MM.1S (cell line): ENCODE data around the gene MANEAL.
A peak's percentile ranks its signal among the peaks of the same experiment; 100 is the strongest.

Source experiments
- DNase-seq: peaks from one replicate; pipeline ENCODE4 v3.0.0-alpha.2; 2015
- H2AFZ ChIP-seq: fragments of 300-600 bp; sonication (generic); 2 replicates; pipeline ENCODE4 v1.6.0; 2016; ENCODE audit warnings: antibody characterized with exemption, low read length
- H3F3A ChIP-seq: fragments of 300-600 bp; sonication (generic); 2 replicates; pipeline ENCODE4 v1.6.1; 2016; ENCODE audit warnings: mild to moderate bottlenecking, antibody characterized with exemption, low read length, moderate library complexity, mixed read lengths; ENCODE audit not compliant: insufficient read depth
- H3K27ac ChIP-seq: fragments of 300-600 bp; sonication (generic); 2 replicates; pipeline ENCODE4 v1.5.1; 2016; ENCODE audit warnings: mild to moderate bottlenecking, low read length
- H3K27me3 ChIP-seq: fragments of 300-600 bp; sonication (generic); replicated peaks from 2 replicates; pipeline ENCODE4 v1.6.0; 2016; ENCODE audit warnings: low read length; ENCODE audit not compliant: insufficient read depth
- H3K36me3 ChIP-seq: fragments of 300-600 bp; sonication (generic); replicated peaks from 2 replicates; pipeline ENCODE4 v1.6.1; 2016; ENCODE audit warnings: mild to moderate bottlenecking, low read length, mixed read lengths; ENCODE audit not compliant: insufficient read depth
- H3K4me1 ChIP-seq: fragments of 300-600 bp; sonication (generic); 2 replicates; pipeline ENCODE4 v1.6.1; 2016; ENCODE audit warnings: low read length, mixed read lengths
- H3K4me2 ChIP-seq: fragments of 300-600 bp; sonication (generic); 2 replicates; pipeline ENCODE4 v1.6.0; 2016; ENCODE audit warnings: low read depth, low read length
- H3K4me3 ChIP-seq: fragments of 300-600 bp; sonication (generic); 2 replicates; pipeline ENCODE4 v1.5.1; 2016; ENCODE audit warnings: low read length, mixed read lengths
- H3K79me2 ChIP-seq: fragments of 300-600 bp; sonication (generic); 2 replicates; pipeline ENCODE4 v1.6.1; 2016; ENCODE audit warnings: mixed run types, low read length, mixed read lengths
- H3K9ac ChIP-seq: fragments of 300-600 bp; sonication (generic); 2 replicates; pipeline ENCODE4 v1.6.1; 2016; ENCODE audit warnings: low read length, mixed read lengths
- H3K9me2 ChIP-seq: fragments of 300-600 bp; sonication (generic); replicated peaks from 2 replicates; pipeline ENCODE4 v1.6.1; 2016; ENCODE audit warnings: mild to moderate bottlenecking, low read length, mixed read lengths; ENCODE audit not compliant: insufficient read depth
- H3K9me3 ChIP-seq: fragments of 300-600 bp; sonication (generic); replicated peaks from 2 replicates; pipeline ENCODE4 v1.6.1; 2016; ENCODE audit warnings: mild to moderate bottlenecking, low read length, mixed read lengths; ENCODE audit not compliant: insufficient read depth
- H4K20me1 ChIP-seq: fragments of 300-600 bp; sonication (generic); 2 replicates; pipeline ENCODE4 v1.6.1; 2016; ENCODE audit warnings: mild to moderate bottlenecking, low read length, moderate library complexity, mixed read lengths; ENCODE audit not compliant: insufficient read depth
- CTCF ChIP-seq: fragments of 300-600 bp; sonication (generic); IDR thresholded peaks from 2 replicates; pipeline ENCODE4 v1.5.1; 2016; ENCODE audit warnings: antibody characterized with exemption, low read length, mixed read lengths
- EZH2 ChIP-seq: fragments of 300-600 bp; sonication (generic); optimal IDR thresholded peaks from 2 replicates; pipeline ENCODE3; 2017; ENCODE audit warnings: low read depth, mild to moderate bottlenecking, antibody characterized with exemption, low read length, mixed read lengths
- EZH2phosphoT487 ChIP-seq: fragments of 300-600 bp; sonication (generic); IDR thresholded peaks from 2 replicates; pipeline ENCODE4 v1.6.1; 2018; ENCODE audit warnings: antibody characterized with exemption, low read length

The MANEAL gene

GRCh38 chr1:37831109-37831508, 37.5 kb downstream of the MANEAL start:
- no peaks in the 10 kb centered on the region for H3K9me2 ChIP-seq
- H4K20me1 ChIP-seq: no peaks in the 10 kb centered on the region
- H3K4me1 ChIP-seq: no peaks in the 10 kb centered on the region
- H3K27ac ChIP-seq: no peak overlapping the region
- no peak overlapping the region for H3K4me3 ChIP-seq
- no peak overlapping the region for H3K9ac ChIP-seq
- H3K9me3 ChIP-seq: no peaks in the 10 kb centered on the region
- H3K4me2 ChIP-seq: no peak overlapping the region
- no peaks in the 10 kb centered on the region for H3K79me2 ChIP-seq
- H3F3A ChIP-seq: no peaks in the 10 kb centered on the region
- no peaks in the 10 kb centered on the region for H3K27me3 ChIP-seq
- DNase-seq: no peak
- TF ChIP-seq EZH2 (no peak), EZH2phosphoT487 (no peak)
- no peak overlapping the region for H2AFZ ChIP-seq
- no peaks in the 10 kb centered on the region; the same call in 1 of the 2 replicates for H3K36me3 ChIP-seq

GRCh38 chr1:37831809-37832208, 38.2 kb downstream of the MANEAL start:
- Histone ChIP-seq H3K9ac (no peak overlapping the region), H3K4me1 (no peaks in the 10 kb centered on the region), H3K9me2 (no peaks in the 10 kb centered on the region), H4K20me1 (no peaks in the 10 kb centered on the region), H3K27me3 (no peaks in the 10 kb centered on the region), H3K36me3 (no peaks in the 10 kb centered on the region; the same call in 1 of the 2 replicates), H3K9me3 (no peaks in the 10 kb centered on the region), H3F3A (no peaks in the 10 kb centered on the region), H3K27ac (no peak overlapping the region), H3K79me2 (no peaks in the 10 kb centered on the region), H3K4me2 (no peak overlapping the region), H3K4me3 (no peak overlapping the region), H2AFZ (no peak overlapping the region)
- DNase-seq: no peak
- TF ChIP-seq EZH2phosphoT487 (no peak), CTCF (no peak), EZH2 (no peak)

- no peak overlapping the region for H3K27ac ChIP-seq
- H3K9me2 ChIP-seq: no peaks in the 10 kb centered on the region
- no peak overlapping the region for H2AFZ ChIP-seq
- TF ChIP-seq CTCF (no peak), EZH2 (no peak), EZH2phosphoT487 (no peak)
- H3K27me3 ChIP-seq: no peaks in the 10 kb centered on the region
- no peak for DNase-seq
- H3K79me2 ChIP-seq: peaks cover 13% of the 10 kb centered on the region
- no peak overlapping the region for H3K4me2 ChIP-seq
- H3K9me3 ChIP-seq: no peaks in the 10 kb centered on the region
- no peak overlapping the region for H3K9ac ChIP-seq
- peaks cover 18% of the 10 kb centered on the region for H3K4me1 ChIP-seq
- no peak overlapping the region for H3K4me3 ChIP-seq
- no peaks in the 10 kb centered on the region for H4K20me1 ChIP-seq
- peaks cover 10% of the 10 kb centered on the region for H3F3A ChIP-seq
- no peaks in the 10 kb centered on the region; the same call in 1 of the 2 replicates for H3K36me3 ChIP-seq
These were observed 43.1 kb downstream of the MANEAL start for GRCh38 chr1:37836788-37837187.

- DNase-seq: peak; percentile 77
- Histone ChIP-seq H3K27me3 (no peaks in the 10 kb centered on the region), H3K4me1 (peaks cover 18% of the 10 kb centered on the region), H3K79me2 (peaks cover 24% of the 10 kb centered on the region), H4K20me1 (no peaks in the 10 kb centered on the region), H3K4me2 (peak overlapping the region; percentile 47), H3F3A (peaks cover 10% of the 10 kb centered on the region), H3K27ac (peak overlapping the region; percentile 94), H2AFZ (peak overlapping the region; percentile 55), H3K9me3 (no peaks in the 10 kb centered on the region), H3K9ac (peak overlapping the region; percentile 64), H3K36me3 (no peaks in the 10 kb centered on the region; the same call in 1 of the 2 replicates), H3K4me3 (peak overlapping the region; percentile 44), H3K9me2 (no peaks in the 10 kb centered on the region)
- TF ChIP-seq EZH2phosphoT487 (no peak), EZH2 (no peak), CTCF (no peak)
These were observed 46.0 kb downstream of the MANEAL start for GRCh38 chr1:37839676-37840075.
